ENCODE results near the gene OR2F2. TPM values are rescaled to one million over a fixed set of nuclear protein-coding genes. Genes with fewer than 3 reads are reported as not detected.

The OR2F2 gene
- polyA plus RNA-seq (2013, experiment 1 of 2), result not detected
- not detected for polyA plus RNA-seq (2013, experiment 2 of 2)

GRCh38 chr7:143934526-143935325 is at the start of gene OR2F2:
TSS of gene OR2F2 (plus strand) at chr7:143935233. CDS start at chr7:143935233, 0 bp downstream.
- Histone ChIP-seq H3K79me1 (ENCODE audit: low read depth, low read length) (no peaks in the 10 kb centered on the region), H3K9ac (ENCODE audit: low read depth, low read length, poor library complexity) (no peak within 1 kb of the TSS), H3K4me2 (ENCODE audit: insufficient read depth, low read length, poor library complexity, severe bottlenecking) (no peak within 1 kb of the TSS), H4K91ac (ENCODE audit: low read depth, low read length, poor library complexity) (no peak within 1 kb of the TSS), H3K23ac (ENCODE audit: low read depth, low read length, poor library complexity) (no peak within 1 kb of the TSS), H3K14ac (ENCODE audit: low read length) (no peak within 1 kb of the TSS), H2BK120ac (ENCODE audit: low read depth, low read length) (no peak within 1 kb of the TSS), H3K4me3 (ENCODE audit: low read length in 2 of 2) (no peak within 1 kb of the TSS), H2AFZ (ENCODE audit: low read length) (no peak within 1 kb of the TSS), H3K27me3 (ENCODE audit: control insufficient read depth in 3 of 3, insufficient read depth in 3 of 3, low read depth in 1 of 3, low read length in 3 of 3) (no peaks in the 10 kb centered on the region), H2BK12ac (ENCODE audit: low read length) (no peak within 1 kb of the TSS), H3K9me3 (replicated peaks in 1 of 2; ENCODE audit: control insufficient read depth in 2 of 2, insufficient read depth in 1 of 2, low read depth in 1 of 2, low read length in 2 of 2) (no peaks in the 10 kb centered on the region), H3K36me3 (replicated peaks in 1 of 2; ENCODE audit: control insufficient read depth in 2 of 2, insufficient read depth in 2 of 2, low read length in 2 of 2) (no peaks in the 10 kb centered on the region), H2BK15ac (ENCODE audit: low read length) (no peak within 1 kb of the TSS), H3K18ac (ENCODE audit: low read length) (no peak within 1 kb of the TSS), H4K8ac (ENCODE audit: low read depth, low read length) (no peak within 1 kb of the TSS), H3K4ac (ENCODE audit: low read length) (no peak within 1 kb of the TSS), H3K27ac (replicated peaks; ENCODE audit: low read length) (no peak within 1 kb of the TSS), H2BK5ac (ENCODE audit: low read length) (no peak within 1 kb of the TSS), H2AK5ac (ENCODE audit: low read depth, low read length) (no peak within 1 kb of the TSS), H3K4me1 (ENCODE audit: control insufficient read depth in 2 of 2, insufficient read depth in 1 of 2, low read depth in 1 of 2, low read length in 2 of 2) (no peaks in the 10 kb centered on the region)
- DNase-seq (ENCODE audit: low spot score), result no peak
- no CpG with 5 or more reads among the region's 3 CpGs for WGBS, 2 donors (ENCODE audit: extremely low coverage in 2 of 2, insufficient read length in 2 of 2, insufficient replicate concordance in 1 of 2)

GRCh38 chr7:143885951-143886350 is 49.1 kb upstream of the OR2F2 start:
- Histone ChIP-seq H2AFZ (ENCODE audit: low read length) (no peak overlapping the region), H3K4me3 (ENCODE audit: low read length in 2 of 2) (no peak overlapping the region), H3K9me3 (replicated peaks in 1 of 2; ENCODE audit: control insufficient read depth in 2 of 2, insufficient read depth in 1 of 2, low read depth in 1 of 2, low read length in 2 of 2) (peaks cover 3 to 38% of the 10 kb centered on the region in 2 donors), H3K36me3 (replicated peaks in 1 of 2; ENCODE audit: control insufficient read depth in 2 of 2, insufficient read depth in 2 of 2, low read length in 2 of 2) (peaks cover 5 to 37% of the 10 kb centered on the region in 2 donors), H2AK5ac (ENCODE audit: low read depth, low read length) (no peak overlapping the region), H3K4me1 (ENCODE audit: control insufficient read depth in 2 of 2, insufficient read depth in 1 of 2, low read depth in 1 of 2, low read length in 2 of 2) (peaks cover 0 to 4% of the 10 kb centered on the region in 2 donors), H3K27ac (replicated peaks; ENCODE audit: low read length) (no peak overlapping the region), H3K79me1 (ENCODE audit: low read depth, low read length) (peaks cover under 1% of the 10 kb centered on the region), H3K23ac (ENCODE audit: low read depth, low read length, poor library complexity) (no peak overlapping the region), H4K8ac (ENCODE audit: low read depth, low read length) (no peak overlapping the region), H3K18ac (ENCODE audit: low read length) (no peak overlapping the region), H3K4ac (ENCODE audit: low read length) (no peak overlapping the region), H3K9ac (ENCODE audit: low read depth, low read length, poor library complexity) (no peak overlapping the region), H2BK120ac (ENCODE audit: low read depth, low read length) (no peak overlapping the region), H2BK15ac (ENCODE audit: low read length) (no peak overlapping the region), H2BK5ac (ENCODE audit: low read length) (no peak overlapping the region), H2BK12ac (ENCODE audit: low read length) (no peak overlapping the region), H3K4me2 (ENCODE audit: insufficient read depth, low read length, poor library complexity, severe bottlenecking) (no peak overlapping the region), H4K91ac (ENCODE audit: low read depth, low read length, poor library complexity) (no peak overlapping the region), H3K14ac (ENCODE audit: low read length) (no peak overlapping the region), H3K27me3 (ENCODE audit: control insufficient read depth in 3 of 3, insufficient read depth in 3 of 3, low read depth in 1 of 3, low read length in 3 of 3) (no peaks in the 10 kb centered on the region)
- DNase-seq (ENCODE audit: low spot score), result no peak
- WGBS, 2 donors (ENCODE audit: extremely low coverage in 2 of 2, insufficient read length in 2 of 2, insufficient replicate concordance in 1 of 2), result no CpG with 5 or more reads among the region's 3 CpGs

- no CpG with 5 or more reads among the region's 6 CpGs for WGBS, 2 donors (ENCODE audit: extremely low coverage in 2 of 2, insufficient read length in 2 of 2, insufficient replicate concordance in 1 of 2)
- H3K36me3 ChIP-seq (replicated peaks in 1 of 2; ENCODE audit: control insufficient read depth in 2 of 2, insufficient read depth in 2 of 2, low read length in 2 of 2), result peaks cover 5 to 35% of the 10 kb centered on the region in 2 donors
- H3K79me1 ChIP-seq (ENCODE audit: low read depth, low read length), result no peaks in the 10 kb centered on the region
These were observed 48.1 kb upstream of the OR2F2 start for GRCh38 chr7:143886826-143887477.

DNA sequence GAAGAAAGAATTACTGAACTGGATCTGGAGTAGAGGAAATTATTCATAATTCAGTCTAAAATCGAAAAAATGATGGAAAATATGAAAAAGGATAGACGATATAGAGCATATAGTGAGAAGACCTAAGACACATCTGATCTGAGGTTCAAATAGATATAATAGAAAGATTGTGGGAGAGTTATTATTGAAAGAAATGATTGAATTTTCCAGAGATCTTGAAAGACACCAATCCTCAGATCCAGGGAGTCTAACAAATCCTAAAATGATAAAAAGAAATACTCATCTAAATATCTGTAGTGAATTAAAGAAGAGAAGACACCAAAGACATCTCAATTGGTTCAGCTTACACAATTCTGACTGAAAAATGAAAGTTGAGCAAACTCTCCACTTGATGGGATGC is 46.0 kb upstream of the OR2F2 start:
- Histone ChIP-seq H3K18ac (ENCODE audit: low read length) (no peak overlapping the region), H3K23ac (ENCODE audit: low read depth, low read length, poor library complexity) (no peak overlapping the region), H2BK120ac (ENCODE audit: low read depth, low read length) (no peak overlapping the region), H2AK5ac (ENCODE audit: low read depth, low read length) (no peak overlapping the region), H2BK5ac (ENCODE audit: low read length) (no peak overlapping the region), H2BK12ac (ENCODE audit: low read length) (no peak overlapping the region), H4K91ac (ENCODE audit: low read depth, low read length, poor library complexity) (no peak overlapping the region), H3K9ac (ENCODE audit: low read depth, low read length, poor library complexity) (no peak overlapping the region), H4K8ac (ENCODE audit: low read depth, low read length) (no peak overlapping the region), H3K36me3 (replicated peaks in 1 of 2; ENCODE audit: control insufficient read depth in 2 of 2, insufficient read depth in 2 of 2, low read length in 2 of 2) (peaks cover 5 to 33% of the 10 kb centered on the region in 2 donors), H2AFZ (ENCODE audit: low read length) (no peak overlapping the region), H3K4me1 (ENCODE audit: control insufficient read depth in 2 of 2, insufficient read depth in 1 of 2, low read depth in 1 of 2, low read length in 2 of 2) (no peaks in the 10 kb centered on the region), H3K27ac (replicated peaks; ENCODE audit: low read length) (no peak overlapping the region), H3K79me1 (ENCODE audit: low read depth, low read length) (no peaks in the 10 kb centered on the region), H2BK15ac (ENCODE audit: low read length) (no peak overlapping the region), H3K14ac (ENCODE audit: low read length) (no peak overlapping the region), H3K27me3 (ENCODE audit: control insufficient read depth in 3 of 3, insufficient read depth in 3 of 3, low read depth in 1 of 3, low read length in 3 of 3) (no peaks in the 10 kb centered on the region), H3K9me3 (replicated peaks in 1 of 2; ENCODE audit: control insufficient read depth in 2 of 2, insufficient read depth in 1 of 2, low read depth in 1 of 2, low read length in 2 of 2) (peaks cover 3 to 59% of the 10 kb centered on the region in 2 donors), H3K4me3 (ENCODE audit: low read length in 2 of 2) (no peak overlapping the region), H3K4ac (ENCODE audit: low read length) (no peak overlapping the region), H3K4me2 (ENCODE audit: insufficient read depth, low read length, poor library complexity, severe bottlenecking) (no peak overlapping the region)
- 100% methylated on average over 2 of the region's 2 CpGs; no CpG with 5 or more reads in 1 of the 2 donors for WGBS, 2 donors (ENCODE audit: extremely low coverage in 2 of 2, insufficient read length in 2 of 2, insufficient replicate concordance in 1 of 2)
- DNase-seq (ENCODE audit: low spot score), result no peak

More at GRCh38 chr7:143886826-143887477, 48.1 kb upstream of the OR2F2 start:
- Histone ChIP-seq H3K27ac (replicated peaks; ENCODE audit: low read length) (no peak overlapping the region), H3K27me3 (ENCODE audit: control insufficient read depth in 3 of 3, insufficient read depth in 3 of 3, low read depth in 1 of 3, low read length in 3 of 3) (no peaks in the 10 kb centered on the region), H3K14ac (ENCODE audit: low read length) (no peak overlapping the region), H3K4me1 (ENCODE audit: control insufficient read depth in 2 of 2, insufficient read depth in 1 of 2, low read depth in 1 of 2, low read length in 2 of 2) (no peaks in the 10 kb centered on the region), H2BK12ac (ENCODE audit: low read length) (no peak overlapping the region), H3K4ac (ENCODE audit: low read length) (no peak overlapping the region), H4K91ac (ENCODE audit: low read depth, low read length, poor library complexity) (no peak overlapping the region), H2BK5ac (ENCODE audit: low read length) (no peak overlapping the region), H3K9me3 (replicated peaks in 1 of 2; ENCODE audit: control insufficient read depth in 2 of 2, insufficient read depth in 1 of 2, low read depth in 1 of 2, low read length in 2 of 2) (peaks cover 3 to 46% of the 10 kb centered on the region in 2 donors), H3K23ac (ENCODE audit: low read depth, low read length, poor library complexity) (no peak overlapping the region), H2AFZ (ENCODE audit: low read length) (no peak overlapping the region), H3K18ac (ENCODE audit: low read length) (no peak overlapping the region), H3K4me3 (ENCODE audit: low read length in 2 of 2) (no peak overlapping the region), H2BK15ac (ENCODE audit: low read length) (no peak overlapping the region), H4K8ac (ENCODE audit: low read depth, low read length) (no peak overlapping the region), H2BK120ac (ENCODE audit: low read depth, low read length) (no peak overlapping the region), H2AK5ac (ENCODE audit: low read depth, low read length) (no peak overlapping the region), H3K9ac (ENCODE audit: low read depth, low read length, poor library complexity) (no peak overlapping the region), H3K4me2 (ENCODE audit: insufficient read depth, low read length, poor library complexity, severe bottlenecking) (no peak overlapping the region)
- DNase-seq (ENCODE audit: low spot score), result no peak
